GM12878 (cell line): ENCODE measurements around the gene DNMT3A. TPM values are rescaled to one million over a fixed set of nuclear protein-coding genes. Genes with fewer than 3 reads are reported as not detected.

Experiments
- ATAC-seq: fragments of 200-7000 bp; cut with Tn5 transposase; 3 replicates; pipeline ENCODE4 v1.9.1; 2020; ENCODE audit warnings: mild to moderate bottlenecking, moderate library complexity
- BruUV-seq: library from RNA; stranded (reverse); fragments of 400-500 nt; replicated peaks from 2 replicates; lab custom pipeline; 2021; lab: Mats Ljungman, UMichigan
- CTCF ChIA-PET: fragments of 300-600 bp; sonication (Branson Sonifier 250); formaldehyde crosslinking; extraction: SDS; loops from one replicate; lab custom pipeline; 2021; ENCODE audit warnings: inconsistent platforms; lab: Yijun Ruan, JAX
- POLR2A ChIA-PET: fragments of 350-600 bp; formaldehyde crosslinking; extraction: SDS; loops from one replicate; lab custom pipeline; 2021; ENCODE audit warnings: inconsistent platforms; lab: Charles Lee
- RAD21 ChIA-PET: fragments of 300-600 bp; sonication (Branson Sonifier 250); formaldehyde crosslinking; loops from one replicate; lab custom pipeline; 2023; ENCODE audit warnings: antibody characterized with exemption; ENCODE audit not compliant: unreplicated experiment; lab: Charles Lee
- SMC1A ChIA-PET: fragments of 300-600 bp; sonication (Branson Sonifier 250); formaldehyde crosslinking; loops from one replicate; lab custom pipeline; 2023; ENCODE audit not compliant: unreplicated experiment, uncharacterized antibody; lab: Charles Lee
- DNase-seq: peaks from one replicate; pipeline ENCODE4 v3.0.0-alpha.2; 2011; ENCODE audit warnings: low read depth, low spot score
- FAIRE-seq: peaks from 3 replicates; lab custom pipeline; 2011; peaks lifted over from hg19 to GRCh38; lab: Jason Lieb, UNC
- H2AFZ ChIP-seq: 2 replicates; pipeline ENCODE4 v1.6.0; 2011; ENCODE audit warnings: low read depth, low read length, control low read depth; ENCODE audit not compliant: control insufficient read depth
- H3K27ac ChIP-seq: 2 replicates; pipeline ENCODE4 v1.5.1; 2011; ENCODE audit warnings: control low read depth; ENCODE audit not compliant: control insufficient read depth, insufficient read depth
- H3K27me3 ChIP-seq, 2 experiments: replicated peaks in 1 of 2; 2 replicates each; pipeline versions ENCODE4 v1.6.0 to v1.6.1; 2011; ENCODE audit warnings: low read length in 1 of 2; ENCODE audit not compliant: control insufficient read depth in 2 of 2, insufficient read depth in 2 of 2
- H3K36me3 ChIP-seq, 2 experiments: 2 replicates each; pipeline ENCODE4 v1.5.1; 2011; ENCODE audit warnings: low read length in 1 of 2; ENCODE audit not compliant: control insufficient read depth in 2 of 2, insufficient read depth in 2 of 2
- H3K4me1 ChIP-seq: 2 replicates; pipeline ENCODE4 v1.6.1; 2011; ENCODE audit warnings: mild to moderate bottlenecking, low read length, moderate library complexity, mixed read lengths; ENCODE audit not compliant: control insufficient read depth, insufficient read depth
- H3K4me2 ChIP-seq: 2 replicates; pipeline ENCODE4 v1.6.0; 2011; ENCODE audit warnings: control low read depth; ENCODE audit not compliant: control insufficient read depth, insufficient read depth
- H3K4me3 ChIP-seq: fragments of 200-600 bp; sonication (generic); 2 replicates; pipeline ENCODE4 v1.5.1; 2016
- H3K79me2 ChIP-seq: 2 replicates; pipeline ENCODE4 v1.6.0; 2011; ENCODE audit warnings: low read length; ENCODE audit not compliant: control insufficient read depth, insufficient read depth
- H3K9ac ChIP-seq: 2 replicates; pipeline ENCODE4 v1.8.0; 2011; ENCODE audit warnings: low read length, control low read depth, mixed read lengths; ENCODE audit not compliant: control insufficient read depth, insufficient read depth
- H3K9me3 ChIP-seq: replicated peaks from 3 replicates; pipeline ENCODE4 v1.5.1; 2011; ENCODE audit warnings: mild to moderate bottlenecking, low read length; ENCODE audit not compliant: control insufficient read depth, insufficient read depth
- H4K20me1 ChIP-seq: 2 replicates; pipeline ENCODE4 v1.6.0; 2011; ENCODE audit not compliant: control insufficient read depth, insufficient read depth
- CTCF ChIP-seq, 3 experiments: IDR thresholded peaks in 2 of 3; conservative IDR thresholded peaks in 1 of 3; 2 replicates each; pipeline ENCODE4 v1.5.1; 2011; ENCODE audit warnings: low read depth in 3 of 3, low read length in 3 of 3, mild to moderate bottlenecking in 3 of 3, control low read depth in 2 of 3, moderate library complexity in 2 of 3, inconsistent platforms in 1 of 3, mixed read lengths in 1 of 3; ENCODE audit not compliant: control insufficient read depth in 2 of 3, insufficient read depth in 1 of 3; ENCODE audit errors: extremely low read depth in 1 of 3
- HCFC1 ChIP-seq: fragments of 150-350 bp; IDR thresholded peaks from 2 replicates; pipeline ENCODE4 v1.6.1; 2014; ENCODE audit warnings: low read length
- JUNB ChIP-seq: IDR thresholded peaks from 2 replicates; pipeline ENCODE4 v1.6.1; 2016; ENCODE audit warnings: antibody characterized with exemption, mild to moderate bottlenecking
- MTA2 ChIP-seq: fragments of 450-650 bp; IDR thresholded peaks from 2 replicates; pipeline ENCODE4 v1.6.1; 2016; ENCODE audit warnings: low read depth, mild to moderate bottlenecking, moderate library complexity
- NFXL1 ChIP-seq: fragments of 450-650 bp; IDR thresholded peaks from 2 replicates; pipeline ENCODE4 v1.6.1; 2017; ENCODE audit warnings: antibody characterized with exemption, mild to moderate bottlenecking, borderline replicate concordance
- RAD21 ChIP-seq: IDR thresholded peaks from 2 replicates; pipeline ENCODE4 v1.6.1; 2011; ENCODE audit warnings: mild to moderate bottlenecking, low read depth, low read length, moderate library complexity; ENCODE audit not compliant: insufficient read depth
- SMARCA5 ChIP-seq: fragments of 450-650 bp; IDR thresholded peaks from 2 replicates; pipeline ENCODE4 v1.6.1; 2017; ENCODE audit warnings: mild to moderate bottlenecking
- SMC3 ChIP-seq: IDR thresholded peaks from 2 replicates; pipeline ENCODE4 v1.6.1; 2011; ENCODE audit warnings: low read length, improper control_type of control experiment, borderline replicate concordance
- YY1 ChIP-seq: IDR thresholded peaks from 2 replicates; pipeline ENCODE4 v1.6.1; 2011; ENCODE audit warnings: low read depth, mild to moderate bottlenecking, low read length
- WGBS: methylation state at CpG from one replicate; pipeline ENCODE4 v1.1.6; 2016; ENCODE audit warnings: low lambda C conversion rate; ENCODE audit not compliant: insufficient replicate concordance, insufficient coverage; ENCODE audit errors: missing lambda C conversion rate; 5-methylcytosine and 5-hydroxymethylcytosine counted together
- in situ Hi-C: fragments of 300-500 bp; cut with MboI; formaldehyde crosslinking; loops from 9 replicates; pipeline ENCODE4 v1.14.3; 2018; ENCODE audit warnings: mixed read lengths
- intact Hi-C: fragments of 100-400 bp; cut with micrococcal nuclease; formaldehyde crosslinking; loops from one replicate; pipeline ENCODE4 v1.14.2; 2022; ENCODE audit not compliant: unreplicated experiment
- polyA plus RNA-seq, 11 experiments: library from polyadenylated mRNA; depleted of rRNA in 4 of 11; unstranded in 6 of 11; stranded (reverse) in 5 of 11; fragments of >200 nt; fragmentation: Nextera tagmentation in 4 of 11; fragmentation: Illumina TruSeq in 1 of 11; extraction: Ambion mirVana in 4 of 11; extraction: Trizol in 1 of 11; gene quantifications; 1 replicate in 1 of 11; 2 replicates in 10 of 11; pipeline versions ENCODE4 v1.2.1 to v1.2.3, GENCODE V29; 2011 to 2016; ENCODE audit warnings: inconsistent platforms in 2 of 11, missing spikeins in 2 of 11, low read depth in 1 of 11
- total RNA-seq, 4 experiments: library from RNA; depleted of rRNA in 3 of 4; stranded (reverse); fragments of >200 nt in 3 of 4; fragmentation: Illumina TruSeq in 1 of 4; extraction: Trizol in 1 of 4; gene quantifications; 2 replicates each; pipeline versions ENCODE4 v1.2.1 to v1.2.3, GENCODE V29; 2013 to 2021

Gene DNMT3A
- total and polyA plus RNA-seq, 10 of the 15 experiments (the other 5 are each of a cell fraction or from before 2014, with no cell fraction given) = 7.4 to 51.6 (median 17.4) TPM

- Histone ChIP-seq H4K20me1 (no peaks in the 10 kb centered on the region), H3K4me2 (no peak overlapping the region), H3K9me3 (no peaks in the 10 kb centered on the region), H3K4me1 (peaks cover 8% of the 10 kb centered on the region), H3K4me3 (no peak overlapping the region), H3K79me2 (no peaks in the 10 kb centered on the region), H3K36me3 (peaks cover 10 to 12% of the 10 kb centered on the region in 2 experiments; a peak in 3 of 4 replicates), H3K27me3 (no peaks in the 10 kb centered on the region), H3K9ac (no peak overlapping the region), H3K27ac (no peak overlapping the region), H2AFZ (no peak overlapping the region)
- intact Hi-C loops = no loop called here
- 64% methylated on average over 10 of the region's 10 CpGs for WGBS
- TF ChIP-seq CTCF (IDR thresholded peaks at IDR 0.05 in 2 of 3, conservative IDR thresholded peaks at IDR 0.05 in 1 of 3; ENCODE audit: control insufficient read depth in 2 of 3, extremely low read depth in 1 of 3, insufficient read depth in 1 of 3, low read depth in 3 of 3, low read length in 3 of 3) (peak; percentile 49 to 63 (median 52)), SMARCA5 (peak; percentile 81), MTA2 (no peak), NFXL1 (0 out of 2 replicates have a peak, but pooled peaks have one; percentile 34), JUNB (no peak), YY1 (peak; percentile 56; the same call in 1 of the 2 replicates), SMC3 (peak; percentile 63; the same call in 1 of the 2 replicates), HCFC1 (no peak), RAD21 (peak; percentile 59)
- SMC1A ChIA-PET = interaction anchor here (0.9 to 2.7 kb wide), 10 partner anchors 15 to 257 kb away, joined by 3 to 17 read pairs (median 4); no protein-coding TSS in a partner anchor
- BruUV-seq = no TSS peak
- CTCF ChIA-PET = interaction anchor here (0.8 to 3.9 kb wide), 15 partner anchors 11 to 298 kb away, joined by 3 to 21 read pairs (median 4); no protein-coding TSS in a partner anchor
- POLR2A ChIA-PET = interaction anchor here (0.6 to 1.4 kb wide), 2 partner anchors 17 to 774 kb away, joined by 3 read pairs; no protein-coding TSS in a partner anchor
- RAD21 ChIA-PET = interaction anchor here (0.7 to 2.5 kb wide), 5 partner anchors 32 to 257 kb away, joined by 3 to 10 read pairs (median 3); no protein-coding TSS in a partner anchor
- FAIRE-seq (peak; percentile 83), DNase-seq (no peak), ATAC-seq (peak; percentile 72)
- in situ Hi-C loops = no loop called here
Measured at GRCh38 chr2:25309402-25309801, 32.3 kb downstream of the DNMT3A start.
